Adrenal gland (tissue), 12 donors: ENCODE data around the gene ETF1. TPM values are rescaled to one million over a fixed set of nuclear protein-coding genes. Genes with fewer than 3 reads are reported as not detected.

Experiments
- DNase-seq, 7 donors: peaks; one replicate each; pipeline ENCODE4 v3.0.0-alpha.2; 2019 to 2020
- H3K27ac ChIP-seq, 5 donors: fragments of 200-600 bp; sonication (generic) in 4 of 5; 1 replicate in 3 of 5; 2 replicates in 2 of 5; pipeline versions ENCODE4 v1.5.1 to v1.8.0; 2016 to 2020; ENCODE audit warnings: mild to moderate bottlenecking in 1 of 5
- H3K27me3 ChIP-seq: fragments of 200-600 bp; 2 replicates; pipeline ENCODE4 v1.8.0; 2021
- H3K36me3 ChIP-seq, 2 donors: fragments of 200-600 bp; replicated peaks in 1 of 2; 1 replicate in 1 of 2; 2 replicates in 1 of 2; pipeline versions ENCODE4 v1.5.1 to v1.8.0; 2018 to 2022
- H3K4me1 ChIP-seq, 2 donors: fragments of 200-600 bp; replicated peaks in 1 of 2; 1 replicate in 1 of 2; 2 replicates in 1 of 2; pipeline versions ENCODE4 v1.5.1 to v1.8.0; 2018 to 2021
- H3K4me3 ChIP-seq, 4 donors: fragments of 200-600 bp; sonication (generic) in 3 of 4; one replicate each; pipeline ENCODE4 v1.5.1; 2016 to 2018
- H3K9me3 ChIP-seq, 3 donors: fragments of 200-600 bp; sonication (generic) in 1 of 3; replicated peaks in 1 of 3; 1 replicate in 2 of 3; 2 replicates in 1 of 3; pipeline versions ENCODE4 v1.5.1 to v1.8.0; 2016 to 2021
- POLR2A ChIP-seq, 2 donors: fragments of 450-650 bp; IDR thresholded peaks; one replicate each; pipeline ENCODE4 v1.6.1; 2017; ENCODE audit warnings: antibody characterized with exemption in 2 of 2, mild to moderate bottlenecking in 2 of 2, moderate library complexity in 1 of 2
- WGBS, 4 donors: extraction: QIAGEN DNeasy Blood & Tissue Kit in 2 of 4; methylation state at CpG; one replicate each; pipeline versions ENCODE4 v1.1.5 to v1.1.7; 2013 to 2017; 5-methylcytosine and 5-hydroxymethylcytosine counted together
- intact Hi-C, 2 donors: fragments of 100-400 bp; cut with DNase I; formaldehyde crosslinking; loops; one replicate each; pipeline versions ENCODE4 v1.14.1 to v1.15.0; 2022 to 2023
- polyA plus RNA-seq, 3 donors: library from polyadenylated mRNA; stranded (reverse); fragments of 200-250 nt in 2 of 3; fragments of 350-450 nt in 1 of 3; fragmentation: Illumina TruSeq in 1 of 3; extraction: RNeasy Lipid Tissue Mini Kit (QIAGEN cat#74804) in 1 of 3; gene quantifications; one replicate each; pipeline ENCODE4 v1.2.3, GENCODE V29; 2013 to 2014
- total RNA-seq, 9 donors: library from RNA; depleted of rRNA in 4 of 9; stranded (reverse); fragments of >200 nt in 4 of 9; fragments of 120-200 nt in 1 of 9; fragmentation: NEBNext Ultra II Directional in 1 of 9; extraction: Animal tissue kit (Norgen Biotek cat#: 25700) in 1 of 9; gene quantifications; one replicate each; pipeline versions ENCODE4 v1.1.0 to v1.2.4, GENCODE V29; 2013 to 2023
- TF ChIP-seq, protein P1 (sequence below), 6 experiments: fragments of 450-650 bp in 4 of 6; fragments of 200-600 bp in 2 of 6; sonication (generic) in 1 of 6; IDR thresholded peaks; 1 replicate in 5 of 6; 2 replicates in 1 of 6; pipeline versions ENCODE4 v1.5.1 to v1.8.0; 2016 to 2021; ENCODE audit warnings: antibody characterized with exemption in 6 of 6, mild to moderate bottlenecking in 2 of 6, moderate library complexity in 1 of 6
- donor health status: healthy with polysubstance abuse.
- donor health status: Bipolar disorder and iron deficiency.
- donor health status: DM: yes; HTN: yes; CAD: no.
- donor health status: DM: no; HTN: no; CAD: no.
- donor health status: DM: no; HTN: no; CAD: no.
- donor health status: DM: yes; HTN: yes; CAD: no.

ETF1 gene
- total and polyA plus RNA-seq, 12 donors: 25.4 to 178 (median 72.3) TPM

DNA sequence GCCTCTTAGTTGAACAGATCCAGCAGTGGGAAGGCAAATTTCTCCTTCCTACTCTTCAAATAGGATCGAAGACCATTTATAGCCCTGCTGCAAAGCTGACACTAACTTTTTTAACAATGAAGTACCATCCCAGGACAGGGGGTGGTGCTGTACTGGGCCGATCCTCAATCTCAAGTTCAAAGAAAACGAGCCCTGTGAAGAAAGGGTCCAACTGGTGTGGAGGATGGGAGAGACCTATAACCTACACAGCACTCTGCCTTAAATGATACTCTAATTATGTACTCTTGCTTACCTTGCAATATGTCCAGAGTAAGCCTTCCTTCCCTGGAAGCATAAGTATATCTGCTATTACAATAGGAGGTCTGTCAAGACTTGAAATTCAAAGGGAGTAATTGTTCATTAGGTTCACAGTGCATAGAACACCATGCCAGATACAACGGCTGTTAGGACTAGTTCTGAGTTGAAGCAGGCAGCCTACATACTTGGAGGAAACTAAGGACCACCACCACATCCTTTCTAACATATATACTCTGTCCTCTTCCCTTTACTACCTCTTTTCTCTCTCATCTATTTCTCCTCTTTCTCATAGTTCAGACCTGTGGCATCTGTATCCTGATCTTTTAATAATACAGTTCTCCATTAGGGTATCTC is 6.2 kb downstream of the ETF1 start:
- 64 to 81% (median 73%) methylated on average over 4 of the region's 4 CpGs for WGBS, 4 donors
- no peak for TF ChIP-seq POLR2A (IDR thresholded peaks at IDR 0.05)
- TF ChIP-seq, protein P1, sequence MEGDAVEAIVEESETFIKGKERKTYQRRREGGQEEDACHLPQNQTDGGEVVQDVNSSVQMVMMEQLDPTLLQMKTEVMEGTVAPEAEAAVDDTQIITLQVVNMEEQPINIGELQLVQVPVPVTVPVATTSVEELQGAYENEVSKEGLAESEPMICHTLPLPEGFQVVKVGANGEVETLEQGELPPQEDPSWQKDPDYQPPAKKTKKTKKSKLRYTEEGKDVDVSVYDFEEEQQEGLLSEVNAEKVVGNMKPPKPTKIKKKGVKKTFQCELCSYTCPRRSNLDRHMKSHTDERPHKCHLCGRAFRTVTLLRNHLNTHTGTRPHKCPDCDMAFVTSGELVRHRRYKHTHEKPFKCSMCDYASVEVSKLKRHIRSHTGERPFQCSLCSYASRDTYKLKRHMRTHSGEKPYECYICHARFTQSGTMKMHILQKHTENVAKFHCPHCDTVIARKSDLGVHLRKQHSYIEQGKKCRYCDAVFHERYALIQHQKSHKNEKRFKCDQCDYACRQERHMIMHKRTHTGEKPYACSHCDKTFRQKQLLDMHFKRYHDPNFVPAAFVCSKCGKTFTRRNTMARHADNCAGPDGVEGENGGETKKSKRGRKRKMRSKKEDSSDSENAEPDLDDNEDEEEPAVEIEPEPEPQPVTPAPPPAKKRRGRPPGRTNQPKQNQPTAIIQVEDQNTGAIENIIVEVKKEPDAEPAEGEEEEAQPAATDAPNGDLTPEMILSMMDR (IDR thresholded peaks at IDR 0.05): peak in 5 of 6 experiments; percentile 6 to 38 (median 29)
- intact Hi-C loops: no loop called here
- Histone ChIP-seq H3K27ac (peak overlapping the region in 1 of 5 donors; percentile 8), H3K36me3 (peaks cover 0 to 5% of the 10 kb centered on the region in 2 donors), H3K4me3 (no peak overlapping the region), H3K9me3 (no peaks in the 10 kb centered on the region), H3K27me3 (no peaks in the 10 kb centered on the region), H3K4me1 (peaks cover 26 to 60% of the 10 kb centered on the region in 2 donors)
- DNase-seq: no peak

DNA sequence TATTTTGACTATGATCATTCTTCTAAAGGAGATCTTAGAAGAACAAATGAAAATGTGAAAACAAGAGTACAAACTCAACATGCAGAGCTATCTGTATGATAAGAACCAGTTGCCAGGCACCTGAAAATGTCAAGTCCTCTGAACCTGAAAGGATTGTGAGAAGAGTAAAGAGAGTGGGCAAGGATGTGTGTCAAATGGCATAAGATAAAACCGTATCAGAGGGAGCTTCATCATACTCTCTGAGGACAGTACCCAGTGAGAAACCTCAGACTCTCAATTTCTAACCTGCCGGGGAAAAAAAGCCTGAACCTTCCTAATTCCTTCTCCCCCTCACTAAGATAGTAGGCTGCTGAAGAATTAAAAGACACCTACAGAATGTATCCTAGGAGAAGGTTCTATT is 6.8 kb downstream of the ETF1 start:
- peaks cover 21 to 54% of the 10 kb centered on the region in 2 donors for H3K4me1 ChIP-seq
- DNase-seq: no peak
- peaks cover 0 to 5% of the 10 kb centered on the region in 2 donors for H3K36me3 ChIP-seq
- no peaks in the 10 kb centered on the region for H3K9me3 ChIP-seq
- intact Hi-C loops: no loop called here
- no peak overlapping the region for H3K4me3 ChIP-seq
- WGBS, 4 donors: 60 to 75% (median 70%) methylated on average over 2 of the region's 2 CpGs
- H3K27ac ChIP-seq: peak overlapping the region in 1 of 5 donors; percentile 8
- no peaks in the 10 kb centered on the region for H3K27me3 ChIP-seq
- TF ChIP-seq, protein P1 (IDR thresholded peaks at IDR 0.05): no peak
- no peak for TF ChIP-seq POLR2A (IDR thresholded peaks at IDR 0.05)

DNA sequence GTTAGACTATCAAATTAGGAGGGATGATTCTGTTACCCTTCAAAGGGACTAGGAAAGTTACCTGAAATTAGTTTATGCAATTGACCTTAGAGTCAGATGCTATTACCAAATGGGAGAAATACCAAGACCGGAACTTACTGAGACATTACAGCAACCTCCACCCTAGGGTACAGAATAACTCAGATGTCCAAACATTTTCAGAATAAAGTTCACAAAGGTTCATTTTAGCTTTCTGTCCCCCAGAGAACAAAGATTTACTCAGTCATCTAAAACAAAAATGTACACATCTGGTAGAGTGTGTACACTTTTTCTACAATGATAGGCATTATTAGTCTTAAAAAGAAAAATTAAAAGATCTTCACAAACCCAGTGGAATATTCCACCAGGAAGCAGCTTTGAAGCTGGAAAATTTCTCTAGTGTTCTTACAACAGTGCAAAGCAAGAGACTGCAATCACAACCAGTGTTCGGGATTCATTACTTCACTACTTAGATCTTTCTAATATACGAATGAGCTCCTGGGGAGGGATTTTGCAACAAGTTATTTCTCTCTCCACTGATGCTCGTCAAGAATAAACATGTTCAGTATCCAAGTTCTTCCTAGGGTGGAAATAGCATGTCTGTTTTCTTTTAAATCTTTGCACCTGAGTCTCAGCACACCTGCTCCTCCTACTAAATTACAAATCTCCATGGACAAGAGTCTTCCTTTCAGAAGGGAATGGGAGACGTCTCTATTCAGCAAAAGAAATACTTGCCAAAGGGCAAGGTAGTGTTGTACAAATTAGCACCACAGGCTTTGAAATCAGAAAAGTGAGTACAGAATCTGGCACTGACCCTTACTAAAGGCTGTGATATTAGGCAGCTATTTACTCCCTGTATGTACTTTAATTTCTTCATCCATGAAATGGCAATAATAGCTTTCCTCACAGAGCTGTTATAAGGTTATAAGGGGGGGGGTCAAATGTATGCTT is 8.8 kb downstream of the ETF1 start:
- Histone ChIP-seq H3K9me3 (no peaks in the 10 kb centered on the region), H3K36me3 (peaks cover 0 to 5% of the 10 kb centered on the region in 2 donors), H3K4me3 (no peak overlapping the region), H3K27me3 (no peaks in the 10 kb centered on the region), H3K27ac (peak overlapping the region in 1 of 5 donors; percentile 15), H3K4me1 (peaks cover 9 to 34% of the 10 kb centered on the region in 2 donors)
- TF ChIP-seq, protein P1 (IDR thresholded peaks at IDR 0.05): no peak
- TF ChIP-seq POLR2A (IDR thresholded peaks at IDR 0.05): no peak
- DNase-seq: no peak
- 78 to 81% (median 79%) methylated on average over 5 of the region's 5 CpGs for WGBS, 4 donors
- intact Hi-C loops: no loop called here

DNA sequence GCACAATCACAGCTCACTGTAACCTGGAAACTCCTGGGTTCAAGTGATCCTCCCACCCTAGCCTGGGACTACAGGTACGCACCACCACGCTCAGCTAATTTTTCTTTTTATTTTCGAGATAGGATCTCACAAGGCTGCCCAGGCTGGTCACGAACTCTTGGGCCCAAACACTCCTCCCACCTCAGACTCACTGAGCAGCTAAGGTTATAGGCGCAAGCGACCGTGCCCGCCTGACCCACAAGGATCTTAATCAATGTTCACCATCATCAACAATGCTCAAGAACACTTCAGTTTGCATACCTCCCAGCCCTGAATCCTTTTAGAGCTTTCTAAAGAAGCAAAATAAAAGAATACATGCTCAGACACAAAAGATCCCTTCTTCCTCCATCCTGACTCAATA is 13.2 kb downstream of the ETF1 start:
- WGBS, 4 donors: 90 to 97% (median 96%) methylated on average over 8 of the region's 8 CpGs
- Histone ChIP-seq H3K9me3 (no peaks in the 10 kb centered on the region), H3K4me1 (peaks cover 4 to 31% of the 10 kb centered on the region in 2 donors), H3K27me3 (no peaks in the 10 kb centered on the region), H3K27ac (no peak overlapping the region), H3K36me3 (peaks cover 0 to 5% of the 10 kb centered on the region in 2 donors), H3K4me3 (no peak overlapping the region)
- intact Hi-C loops: no loop called here
- no peak for TF ChIP-seq POLR2A (IDR thresholded peaks at IDR 0.05)
- TF ChIP-seq, protein P1 (IDR thresholded peaks at IDR 0.05): no peak
- DNase-seq: no peak
